Peyer's patch (tissue), 4 donors: ENCODE measurements around the gene GGA1. TPM values are rescaled to one million over a fixed set of nuclear protein-coding genes. Genes with fewer than 3 reads are reported as not detected.

Source experiments
- DNase-seq, 3 donors: peaks; one replicate each; pipeline ENCODE4 v3.0.0-alpha.2; 2017 to 2019
- H3K27ac ChIP-seq, 4 donors: fragments of 200-600 bp; sonication (generic); one replicate each; pipeline ENCODE4 v1.5.1; 2016 to 2019
- H3K27me3 ChIP-seq, 2 donors: fragments of 200-600 bp; sonication (generic); one replicate each; pipeline ENCODE4 v1.5.1; 2019
- H3K36me3 ChIP-seq, 3 donors: fragments of 200-600 bp; sonication (generic); one replicate each; pipeline ENCODE4 v1.5.1; 2016 to 2019
- H3K4me1 ChIP-seq, 4 donors: fragments of 200-600 bp; sonication (generic); one replicate each; pipeline ENCODE4 v1.5.1; 2016 to 2019
- H3K4me3 ChIP-seq, 4 donors: fragments of 200-600 bp; sonication (generic); 1 replicate in 3 of 4; 2 replicates in 1 of 4; pipeline ENCODE4 v1.5.1; 2016 to 2019; ENCODE audit warnings: mild to moderate bottlenecking in 1 of 4
- H3K9me3 ChIP-seq, 4 donors: fragments of 200-600 bp; sonication (generic); one replicate each; pipeline ENCODE4 v1.5.1; 2016 to 2019; ENCODE audit warnings: mild to moderate bottlenecking in 1 of 4
- POLR2A ChIP-seq, 2 donors: fragments of 450-650 bp; IDR thresholded peaks; one replicate each; pipeline ENCODE4 v1.5.1; 2017; ENCODE audit warnings: antibody characterized with exemption in 2 of 2, mild to moderate bottlenecking in 2 of 2, moderate library complexity in 2 of 2
- total RNA-seq, 4 donors: library from RNA; depleted of rRNA; stranded (reverse); fragments of >200 nt; gene quantifications; one replicate each; pipeline ENCODE4 v1.1.0, GENCODE V29; 2016
- TF ChIP-seq, protein P1 (sequence below), 6 experiments: fragments of 450-650 bp in 4 of 6; fragments of 200-600 bp in 2 of 6; sonication (generic) in 1 of 6; IDR thresholded peaks; one replicate each; pipeline ENCODE4 v1.5.1; 2017 to 2019; ENCODE audit warnings: antibody characterized with exemption in 6 of 6, mild to moderate bottlenecking in 3 of 6, moderate library complexity in 1 of 6

GGA1 gene
- total RNA-seq, 4 donors from 2014 or later: 67.1 to 189 (median 117) TPM

DNA sequence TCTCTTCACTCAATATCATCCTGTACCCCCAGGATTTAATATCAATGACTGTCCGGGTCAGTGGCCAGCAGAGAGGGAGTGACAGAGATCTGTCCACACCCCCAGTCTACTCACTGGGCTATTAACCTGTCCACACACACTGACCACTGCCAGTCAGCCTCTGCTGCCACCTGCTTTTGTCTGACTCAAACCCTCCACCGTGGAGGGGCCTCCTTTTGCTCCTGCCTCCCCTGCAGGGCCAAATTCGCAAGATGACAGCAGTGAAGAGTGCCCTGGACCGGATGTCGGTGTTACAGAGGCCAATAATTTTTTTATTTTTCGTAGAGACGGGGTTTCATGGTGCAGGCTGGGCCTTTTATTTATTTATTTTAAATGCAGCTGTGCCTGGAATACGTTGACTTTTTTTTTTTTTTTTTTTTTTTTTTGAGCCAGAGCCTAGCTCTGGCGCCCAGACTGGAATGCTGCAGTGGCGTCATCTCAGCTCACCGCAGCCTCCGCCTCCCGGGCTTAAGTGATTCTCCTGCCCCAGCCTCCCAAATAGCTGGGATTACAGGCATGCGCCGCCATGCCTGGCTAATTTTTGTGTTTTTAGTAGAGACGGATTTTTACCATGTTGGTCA lies 55.0 kb downstream of the GGA1 start:
- DNase-seq: no peak
- H3K36me3 ChIP-seq: peaks cover 0 to 22% (median 0%) of the 10 kb centered on the region in 3 donors
- H3K27ac ChIP-seq: peak overlapping the region; percentile 17 to 93 (median 60)

DNA sequence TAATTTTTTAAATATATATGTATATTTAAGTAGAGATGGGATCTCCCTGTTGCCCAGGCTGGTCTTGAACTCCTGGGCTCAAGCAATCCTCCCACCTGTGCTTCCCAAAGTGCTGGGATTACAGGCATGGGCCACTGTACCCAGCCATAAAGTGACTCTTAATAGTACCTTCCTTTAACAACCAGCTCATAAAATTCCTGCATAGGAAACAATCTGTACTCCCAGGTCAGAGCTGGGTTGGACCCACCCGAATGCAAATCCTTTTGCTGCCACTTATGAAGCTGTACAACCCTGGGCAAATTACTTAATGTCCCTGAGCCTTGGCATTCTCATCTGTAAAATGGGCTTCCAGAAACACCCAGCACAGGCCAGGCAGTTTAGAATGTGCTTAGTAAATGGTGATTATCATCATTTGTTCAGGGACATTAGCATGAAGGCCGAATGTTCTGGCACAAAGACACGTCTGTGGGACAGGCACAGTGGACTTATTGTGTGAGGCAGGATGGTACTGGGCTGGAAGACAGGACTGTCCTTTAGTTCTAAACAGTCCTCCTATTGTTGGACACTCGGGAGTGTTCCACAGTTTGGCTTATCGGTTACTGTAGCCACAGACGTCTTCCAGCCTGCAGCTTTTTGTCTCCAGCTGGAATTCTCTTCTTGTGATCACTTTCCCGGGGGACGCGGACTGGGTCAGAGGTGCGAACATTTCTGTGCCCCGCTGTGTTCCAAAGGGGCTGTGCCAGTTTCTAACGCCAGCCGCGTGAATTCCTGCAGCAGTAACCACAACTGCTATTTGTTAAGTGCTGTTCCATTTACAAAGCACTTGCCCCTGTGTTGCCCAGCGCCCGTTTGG lies 55.8 kb downstream of the GGA1 start:
- Histone ChIP-seq H3K4me1 (peaks cover 0 to 36% (median 19%) of the 10 kb centered on the region in 4 donors), H3K27ac (peak overlapping the region in 3 of 4 donors; percentile 49 to 93 (median 71)), H3K27me3 (no peaks in the 10 kb centered on the region), H3K9me3 (no peaks in the 10 kb centered on the region), H3K36me3 (peaks cover 0 to 22% (median 0%) of the 10 kb centered on the region in 3 donors), H3K4me3 (no peak overlapping the region)
- TF ChIP-seq, protein P1, sequence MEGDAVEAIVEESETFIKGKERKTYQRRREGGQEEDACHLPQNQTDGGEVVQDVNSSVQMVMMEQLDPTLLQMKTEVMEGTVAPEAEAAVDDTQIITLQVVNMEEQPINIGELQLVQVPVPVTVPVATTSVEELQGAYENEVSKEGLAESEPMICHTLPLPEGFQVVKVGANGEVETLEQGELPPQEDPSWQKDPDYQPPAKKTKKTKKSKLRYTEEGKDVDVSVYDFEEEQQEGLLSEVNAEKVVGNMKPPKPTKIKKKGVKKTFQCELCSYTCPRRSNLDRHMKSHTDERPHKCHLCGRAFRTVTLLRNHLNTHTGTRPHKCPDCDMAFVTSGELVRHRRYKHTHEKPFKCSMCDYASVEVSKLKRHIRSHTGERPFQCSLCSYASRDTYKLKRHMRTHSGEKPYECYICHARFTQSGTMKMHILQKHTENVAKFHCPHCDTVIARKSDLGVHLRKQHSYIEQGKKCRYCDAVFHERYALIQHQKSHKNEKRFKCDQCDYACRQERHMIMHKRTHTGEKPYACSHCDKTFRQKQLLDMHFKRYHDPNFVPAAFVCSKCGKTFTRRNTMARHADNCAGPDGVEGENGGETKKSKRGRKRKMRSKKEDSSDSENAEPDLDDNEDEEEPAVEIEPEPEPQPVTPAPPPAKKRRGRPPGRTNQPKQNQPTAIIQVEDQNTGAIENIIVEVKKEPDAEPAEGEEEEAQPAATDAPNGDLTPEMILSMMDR (IDR thresholded peaks at IDR 0.05): no peak
- TF ChIP-seq POLR2A (IDR thresholded peaks at IDR 0.05): peak in 1 of 2 donors; percentile 16
- no peak for DNase-seq

More for the DNA sequence above, 55.0 kb downstream of the GGA1 start:
- H3K4me3 ChIP-seq: no peak overlapping the region
- TF ChIP-seq, protein P1 (IDR thresholded peaks at IDR 0.05): no peak
- TF ChIP-seq POLR2A (IDR thresholded peaks at IDR 0.05): no peak
- H3K27me3 ChIP-seq: no peaks in the 10 kb centered on the region
- H3K4me1 ChIP-seq: peaks cover 0 to 39% (median 21%) of the 10 kb centered on the region in 4 donors
- no peaks in the 10 kb centered on the region for H3K9me3 ChIP-seq

DNA sequence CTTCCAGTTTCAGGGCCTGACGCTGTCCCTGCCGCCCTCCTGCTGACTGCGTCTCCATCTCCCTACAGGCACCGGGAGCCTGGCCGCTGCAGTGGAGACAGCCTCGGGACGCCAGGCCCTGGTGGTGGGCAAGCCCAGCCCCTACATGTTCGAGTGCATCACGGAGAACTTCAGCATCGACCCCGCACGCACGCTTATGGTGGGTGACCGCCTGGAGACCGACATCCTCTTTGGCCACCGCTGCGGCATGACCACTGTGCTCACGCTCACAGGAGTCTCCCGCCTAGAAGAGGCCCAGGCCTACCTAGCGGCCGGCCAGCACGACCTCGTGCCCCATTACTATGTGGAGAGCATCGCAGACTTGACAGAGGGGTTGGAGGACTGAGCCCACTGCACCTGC lies 56.9 kb downstream of the GGA1 start:
- TF ChIP-seq POLR2A (IDR thresholded peaks at IDR 0.05): no peak
- TF ChIP-seq, protein P1 (IDR thresholded peaks at IDR 0.05): no peak
- no peak overlapping the region for H3K4me3 ChIP-seq
- no peak for DNase-seq
- H3K27me3 ChIP-seq: no peaks in the 10 kb centered on the region
- no peaks in the 10 kb centered on the region for H3K9me3 ChIP-seq
- H3K36me3 ChIP-seq: peaks cover 0 to 22% (median 0%) of the 10 kb centered on the region in 3 donors
- no peak overlapping the region for H3K27ac ChIP-seq
- H3K4me1 ChIP-seq: peaks cover 0 to 26% (median 12%) of the 10 kb centered on the region in 4 donors

DNA sequence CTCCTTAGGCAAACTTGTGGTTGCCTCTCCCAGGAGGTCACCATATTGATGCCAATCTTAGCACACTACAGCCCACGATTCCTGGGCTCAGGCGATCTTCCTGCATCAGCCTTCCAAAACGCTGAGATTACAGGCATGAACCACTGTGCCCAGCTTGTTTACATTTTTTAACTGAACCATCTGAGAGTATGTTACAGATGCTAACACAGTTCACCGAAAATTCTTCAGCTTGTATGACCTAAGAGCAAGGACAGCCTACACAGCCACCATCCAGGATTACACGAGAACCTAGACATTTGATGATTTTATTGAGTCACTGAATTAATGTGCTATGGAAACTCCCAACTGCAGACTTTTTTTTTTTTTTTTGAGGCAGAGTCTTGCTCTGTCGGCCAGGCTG lies 61.0 kb downstream of the GGA1 start:
- H3K27ac ChIP-seq: no peak overlapping the region

DNA sequence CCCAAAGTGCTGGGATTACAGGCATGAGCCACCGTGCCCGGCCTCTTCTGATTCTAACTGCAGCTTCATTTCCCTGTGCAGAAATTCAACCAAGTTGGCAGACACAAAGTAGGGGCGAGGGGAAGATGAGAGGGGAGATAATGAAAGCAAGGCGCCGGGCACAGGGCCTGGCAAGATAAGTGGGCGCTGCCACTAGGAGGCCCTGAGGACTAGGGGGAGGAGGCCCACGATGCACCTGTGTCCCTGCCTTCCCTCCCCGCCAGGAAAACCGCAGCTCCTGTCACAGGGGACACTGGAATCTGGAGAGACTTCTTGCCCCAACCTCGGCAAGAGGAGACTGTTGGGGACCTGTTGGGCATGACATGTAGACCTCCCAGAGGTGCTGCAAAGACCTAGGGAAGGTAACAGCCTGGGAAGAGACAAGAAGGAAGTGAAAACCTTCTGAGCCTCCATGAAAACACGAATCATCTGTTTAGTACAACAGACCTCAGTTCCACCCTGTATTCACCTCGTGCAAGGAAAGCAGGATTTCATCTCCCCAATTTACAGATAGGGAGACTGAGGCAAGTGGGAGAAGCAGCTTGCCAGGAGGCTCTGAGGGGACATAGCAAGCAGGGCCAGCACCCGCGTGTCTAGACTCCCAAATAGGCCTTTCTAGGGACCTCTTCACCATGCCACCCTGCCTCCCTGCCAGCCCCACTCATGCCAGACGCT lies 63.7 kb downstream of the GGA1 start:
- peak in 1 of 3 donors; percentile 47 for DNase-seq
- Histone ChIP-seq H3K9me3 (no peaks in the 10 kb centered on the region), H3K4me1 (peaks cover 3 to 48% (median 15%) of the 10 kb centered on the region in 4 donors), H3K36me3 (peaks cover 0 to under 1% (median 0%) of the 10 kb centered on the region in 3 donors), H3K27ac (peak overlapping the region in 2 of 4 donors; percentile 93 to 98), H3K27me3 (no peaks in the 10 kb centered on the region), H3K4me3 (no peak overlapping the region)
- TF ChIP-seq, protein P1 (IDR thresholded peaks at IDR 0.05): peak in 1 of 6 experiments; percentile 12
- TF ChIP-seq POLR2A (IDR thresholded peaks at IDR 0.05): no peak

More for the DNA sequence above, 61.0 kb downstream of the GGA1 start:
- peaks cover 3 to 22% (median 8%) of the 10 kb centered on the region in 4 donors for H3K4me1 ChIP-seq
- no peaks in the 10 kb centered on the region for H3K9me3 ChIP-seq
- peaks cover 0 to 22% (median 0%) of the 10 kb centered on the region in 3 donors for H3K36me3 ChIP-seq
- no peaks in the 10 kb centered on the region for H3K27me3 ChIP-seq
- H3K4me3 ChIP-seq: no peak overlapping the region
- no peak for DNase-seq
- no peak for TF ChIP-seq POLR2A (IDR thresholded peaks at IDR 0.05)
- TF ChIP-seq, protein P1 (IDR thresholded peaks at IDR 0.05): no peak
